HepG2 (cell line): ENCODE data around the gene TSTD2. TPM values are rescaled to one million over a fixed set of nuclear protein-coding genes. Genes with fewer than 3 reads are reported as not detected.
A peak's percentile ranks its signal among the peaks of the same experiment; 100 is the strongest.

Experiments
- ARNT ChIP-seq: fragments of 450-650 bp; IDR thresholded peaks from 2 replicates; pipeline ENCODE4 v1.6.1; 2017
- CENPX ChIP-seq: sonication (generic); formaldehyde crosslinking; IDR thresholded peaks from 2 replicates; pipeline ENCODE4 v1.9.0; 2021; ENCODE audit warnings: mild to moderate bottlenecking, missing genetic modification reagents, moderate library complexity
- GFI1 ChIP-seq: sonication (generic); formaldehyde crosslinking; IDR thresholded peaks from 2 replicates; pipeline ENCODE4 v1.5.0; 2020; ENCODE audit warnings: missing genetic modification reagents, mild to moderate bottlenecking, borderline replicate concordance
- HMG20B ChIP-seq: conservative IDR thresholded peaks from 2 replicates; pipeline ENCODE4 v1.6.1; 2016; ENCODE audit warnings: missing genetic modification reagents, missing compliant biosample characterization
- HNRNPUL1 ChIP-seq: fragments of 200-400 bp; formaldehyde crosslinking; IDR thresholded peaks from 2 replicates; pipeline ENCODE4 v1.6.1; 2017; ENCODE audit warnings: low read depth, mild to moderate bottlenecking, low read length, moderate library complexity
- IKZF4 ChIP-seq: sonication (generic); formaldehyde crosslinking; IDR thresholded peaks from 2 replicates; pipeline ENCODE4 v1.5.1; 2020; ENCODE audit warnings: borderline replicate concordance, mild to moderate bottlenecking, low read depth, missing genetic modification reagents; ENCODE audit errors: not compliant biosample characterization
- KDM2A ChIP-seq: sonication (generic); formaldehyde crosslinking; IDR thresholded peaks from 2 replicates; pipeline ENCODE4 v1.4.0; 2020; ENCODE audit warnings: low read depth, missing genetic modification reagents, borderline replicate concordance
- KDM6A ChIP-seq: IDR thresholded peaks from 2 replicates; pipeline ENCODE4 v1.6.1; 2016; ENCODE audit warnings: low read depth
- KMT2A ChIP-seq: sonication (generic); formaldehyde crosslinking; IDR thresholded peaks from 2 replicates; pipeline ENCODE4 v1.4.0; 2020; ENCODE audit warnings: missing genetic modification reagents
- PHF21A ChIP-seq: sonication (generic); formaldehyde crosslinking; IDR thresholded peaks from 2 replicates; pipeline ENCODE4 v1.5.0; 2020; ENCODE audit warnings: mild to moderate bottlenecking, missing genetic modification reagents
- STAG1 ChIP-seq: sonication (generic); formaldehyde crosslinking; IDR thresholded peaks from 2 replicates; pipeline ENCODE4 v1.4.0; 2020; ENCODE audit warnings: missing genetic modification reagents
- TBX2 ChIP-seq: sonication (generic); formaldehyde crosslinking; IDR thresholded peaks from 2 replicates; pipeline ENCODE4 v1.5.0; 2020; ENCODE audit warnings: missing genetic modification reagents, mild to moderate bottlenecking, borderline replicate concordance
- ZBTB38 ChIP-seq: sonication (generic); formaldehyde crosslinking; IDR thresholded peaks from 2 replicates; pipeline ENCODE4 v1.5.1; 2020; ENCODE audit warnings: mild to moderate bottlenecking, missing genetic modification reagents
- ZFP62 ChIP-seq: sonication (generic); formaldehyde crosslinking; IDR thresholded peaks from 2 replicates; pipeline ENCODE4 v1.4.0; 2020; ENCODE audit warnings: missing genetic modification reagents
- ZFYVE20 ChIP-seq: sonication (generic); formaldehyde crosslinking; IDR thresholded peaks from 2 replicates; pipeline ENCODE4 v1.8.0; 2023; ENCODE audit warnings: low read depth, mild to moderate bottlenecking, moderate library complexity, missing genetic modification reagents, borderline replicate concordance
- ZNF232 ChIP-seq: sonication (generic); formaldehyde crosslinking; IDR thresholded peaks from 2 replicates; pipeline ENCODE4 v1.4.0; 2020; ENCODE audit warnings: missing genetic modification reagents, borderline replicate concordance
- ZNF335 ChIP-seq: sonication (generic); formaldehyde crosslinking; IDR thresholded peaks from 2 replicates; pipeline ENCODE4 v1.4.0; 2020; ENCODE audit warnings: missing genetic modification reagents
- ZNF337 ChIP-seq: sonication (generic); formaldehyde crosslinking; IDR thresholded peaks from 2 replicates; pipeline ENCODE4 v1.5.1; 2020; ENCODE audit warnings: missing genetic modification reagents, low read depth, mild to moderate bottlenecking, borderline replicate concordance
- ZNF460 ChIP-seq: sonication (generic); formaldehyde crosslinking; IDR thresholded peaks from 2 replicates; pipeline ENCODE4 v1.5.1; 2020; ENCODE audit warnings: missing genetic modification reagents, mild to moderate bottlenecking, borderline replicate concordance
- ZNF549 ChIP-seq: sonication (generic); formaldehyde crosslinking; IDR thresholded peaks from 2 replicates; pipeline ENCODE4 v1.5.0; 2020; ENCODE audit warnings: missing genetic modification reagents
- ZNF776 ChIP-seq: sonication (generic); formaldehyde crosslinking; IDR thresholded peaks from 2 replicates; pipeline ENCODE4 v1.4.0; 2020; ENCODE audit warnings: mild to moderate bottlenecking, missing genetic modification reagents
- polyA plus RNA-seq, 8 experiments: library from polyadenylated mRNA; depleted of rRNA in 3 of 8; stranded (reverse) in 7 of 8; unstranded in 1 of 8; fragments of >200 nt; fragmentation: Illumina TruSeq in 4 of 8; extraction: Trizol in 4 of 8; gene quantifications; 2 replicates each; pipeline versions ENCODE4 v1.2.1 to v1.2.3, GENCODE V29; 2011 to 2016; ENCODE audit warnings: low read depth in 4 of 8, missing spikeins in 1 of 8, mixed read lengths in 1 of 8; ENCODE audit not compliant: insufficient read depth in 1 of 8
- total RNA-seq, 5 experiments: library from RNA; depleted of rRNA; stranded (reverse); fragments of >200 nt; fragmentation: Illumina TruSeq; extraction: Trizol; gene quantifications; 2 replicates each; pipeline ENCODE4 v1.2.3, GENCODE V29; 2016; ENCODE audit warnings: low read depth in 1 of 5
- TF ChIP-seq, protein P1 (sequence below): sonication (generic); formaldehyde crosslinking; IDR thresholded peaks from 2 replicates; pipeline ENCODE4 v1.4.0; 2020; ENCODE audit warnings: missing genetic modification reagents
- TF ChIP-seq, protein P2 (sequence below): sonication (generic); formaldehyde crosslinking; IDR thresholded peaks from 2 replicates; pipeline ENCODE4 v1.8.0; 2022; ENCODE audit warnings: low read depth, missing genetic modification reagents

Gene TSTD2
- total and polyA plus RNA-seq, 2 of the 13 experiments (the other 11 are each of a cell fraction or from before 2014, with no cell fraction given), result 16.0 to 23.1 TPM

DNA sequence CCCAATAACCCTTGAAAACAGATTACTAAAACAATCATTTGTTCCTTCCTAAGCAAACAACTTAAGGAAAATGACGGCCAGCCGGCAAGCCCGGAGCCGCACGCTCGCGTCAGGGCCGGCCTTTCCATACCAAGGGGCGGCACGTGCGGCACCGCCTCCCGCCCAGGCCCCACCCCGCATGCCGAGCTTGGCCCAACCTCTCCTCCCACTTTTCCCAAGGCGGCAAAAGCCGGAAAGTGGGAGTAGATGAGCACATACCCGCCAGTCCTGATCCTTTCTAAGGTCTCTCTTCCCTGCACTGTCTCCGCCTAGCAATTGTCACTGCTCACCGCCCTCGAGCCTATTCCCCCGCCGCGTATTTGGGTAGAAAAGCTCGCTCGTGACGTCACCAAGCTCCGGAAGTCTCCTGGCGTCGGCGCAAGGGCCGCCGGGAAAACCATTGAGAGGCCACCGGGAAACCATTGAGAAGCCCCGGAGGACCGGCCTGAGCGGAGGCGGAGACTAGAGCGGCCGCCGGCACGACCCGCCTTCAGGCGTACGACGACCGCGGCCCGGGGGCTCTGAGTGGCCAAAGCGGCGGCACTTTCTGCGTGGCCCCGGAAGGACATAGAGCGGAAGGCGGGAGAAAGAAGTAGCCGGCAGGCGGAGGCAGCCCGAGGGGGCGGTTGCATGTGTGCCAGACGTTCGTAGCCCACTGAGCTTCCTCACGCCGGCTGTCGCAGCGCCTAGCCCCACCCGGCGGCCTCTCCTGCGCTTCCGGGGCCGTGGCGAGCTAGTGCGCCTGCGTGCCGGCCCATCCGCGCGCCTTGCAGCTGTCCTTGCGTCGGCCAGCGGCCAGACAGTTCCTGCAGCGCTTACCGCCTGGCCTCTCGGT is at the start of gene TSTD2, which contains the start of gene NCBP1 (continued):
- TF ChIP-seq KMT2A (CRISPR knock-in tag), result peak; percentile 95
- TF ChIP-seq HMG20B (CRISPR knock-in tag), result no peak
- TF ChIP-seq ZNF549 (CRISPR knock-in tag), result no peak
- no peak for TF ChIP-seq KDM6A (CRISPR knock-in tag)
- TF ChIP-seq ZFYVE20 (CRISPR knock-in tag), result no peak
- no peak for TF ChIP-seq IKZF4 (CRISPR knock-in tag)
- TF ChIP-seq ZBTB38 (CRISPR knock-in tag), result 0 out of 2 replicates have a peak, but pooled peaks have one; percentile 4
- TF ChIP-seq STAG1, result no peak
- TF ChIP-seq ARNT, result no peak
- TF ChIP-seq GFI1 (CRISPR knock-in tag), result peak; percentile 75
- no peak for TF ChIP-seq HNRNPUL1
- peak; percentile 74; the same call in 1 of the 2 replicates for TF ChIP-seq ZNF337
- 0 out of 2 replicates have a peak, but pooled peaks have one; percentile 16 for TF ChIP-seq ZNF460 (CRISPR knock-in tag)
- TF ChIP-seq, protein P1, sequence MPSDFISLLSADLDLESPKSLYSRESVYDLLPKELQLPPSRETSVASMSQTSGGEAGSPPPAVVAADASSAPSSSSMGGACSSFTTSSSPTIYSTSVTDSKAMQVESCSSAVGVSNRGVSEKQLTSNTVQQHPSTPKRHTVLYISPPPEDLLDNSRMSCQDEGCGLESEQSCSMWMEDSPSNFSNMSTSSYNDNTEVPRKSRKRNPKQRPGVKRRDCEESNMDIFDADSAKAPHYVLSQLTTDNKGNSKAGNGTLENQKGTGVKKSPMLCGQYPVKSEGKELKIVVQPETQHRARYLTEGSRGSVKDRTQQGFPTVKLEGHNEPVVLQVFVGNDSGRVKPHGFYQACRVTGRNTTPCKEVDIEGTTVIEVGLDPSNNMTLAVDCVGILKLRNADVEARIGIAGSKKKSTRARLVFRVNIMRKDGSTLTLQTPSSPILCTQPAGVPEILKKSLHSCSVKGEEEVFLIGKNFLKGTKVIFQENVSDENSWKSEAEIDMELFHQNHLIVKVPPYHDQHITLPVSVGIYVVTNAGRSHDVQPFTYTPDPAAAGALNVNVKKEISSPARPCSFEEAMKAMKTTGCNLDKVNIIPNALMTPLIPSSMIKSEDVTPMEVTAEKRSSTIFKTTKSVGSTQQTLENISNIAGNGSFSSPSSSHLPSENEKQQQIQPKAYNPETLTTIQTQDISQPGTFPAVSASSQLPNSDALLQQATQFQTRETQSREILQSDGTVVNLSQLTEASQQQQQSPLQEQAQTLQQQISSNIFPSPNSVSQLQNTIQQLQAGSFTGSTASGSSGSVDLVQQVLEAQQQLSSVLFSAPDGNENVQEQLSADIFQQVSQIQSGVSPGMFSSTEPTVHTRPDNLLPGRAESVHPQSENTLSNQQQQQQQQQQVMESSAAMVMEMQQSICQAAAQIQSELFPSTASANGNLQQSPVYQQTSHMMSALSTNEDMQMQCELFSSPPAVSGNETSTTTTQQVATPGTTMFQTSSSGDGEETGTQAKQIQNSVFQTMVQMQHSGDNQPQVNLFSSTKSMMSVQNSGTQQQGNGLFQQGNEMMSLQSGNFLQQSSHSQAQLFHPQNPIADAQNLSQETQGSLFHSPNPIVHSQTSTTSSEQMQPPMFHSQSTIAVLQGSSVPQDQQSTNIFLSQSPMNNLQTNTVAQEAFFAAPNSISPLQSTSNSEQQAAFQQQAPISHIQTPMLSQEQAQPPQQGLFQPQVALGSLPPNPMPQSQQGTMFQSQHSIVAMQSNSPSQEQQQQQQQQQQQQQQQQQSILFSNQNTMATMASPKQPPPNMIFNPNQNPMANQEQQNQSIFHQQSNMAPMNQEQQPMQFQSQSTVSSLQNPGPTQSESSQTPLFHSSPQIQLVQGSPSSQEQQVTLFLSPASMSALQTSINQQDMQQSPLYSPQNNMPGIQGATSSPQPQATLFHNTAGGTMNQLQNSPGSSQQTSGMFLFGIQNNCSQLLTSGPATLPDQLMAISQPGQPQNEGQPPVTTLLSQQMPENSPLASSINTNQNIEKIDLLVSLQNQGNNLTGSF, result no peak
- no peak; the same call in 1 of the 2 replicates for TF ChIP-seq ZNF335 (CRISPR knock-in tag)
- TF ChIP-seq ZNF776 (CRISPR knock-in tag), result no peak
- TF ChIP-seq, protein P2, sequence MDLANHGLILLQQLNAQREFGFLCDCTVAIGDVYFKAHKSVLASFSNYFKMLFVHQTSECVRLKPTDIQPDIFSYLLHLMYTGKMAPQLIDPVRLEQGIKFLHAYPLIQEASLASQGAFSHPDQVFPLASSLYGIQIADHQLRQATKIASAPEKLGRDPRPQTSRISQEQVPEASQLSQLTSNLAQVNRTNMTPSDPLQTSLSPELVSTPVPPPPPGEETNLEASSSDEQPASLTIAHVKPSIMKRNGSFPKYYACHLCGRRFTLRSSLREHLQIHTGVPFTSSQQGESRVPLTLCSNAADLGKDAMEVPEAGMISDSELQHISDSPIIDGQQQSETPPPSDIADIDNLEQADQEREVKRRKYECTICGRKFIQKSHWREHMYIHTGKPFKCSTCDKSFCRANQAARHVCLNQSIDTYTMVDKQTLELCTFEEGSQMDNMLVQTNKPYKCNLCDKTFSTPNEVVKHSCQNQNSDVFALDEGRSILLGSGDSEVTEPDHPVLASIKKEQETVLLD (CRISPR knock-in tag), result peak; percentile 100
- TF ChIP-seq TBX2 (CRISPR knock-in tag), result peak; percentile 92
- TF ChIP-seq PHF21A (CRISPR knock-in tag), result peak; percentile 74
- TF ChIP-seq CENPX, result no peak
- peak; percentile 61; the same call in 1 of the 2 replicates for TF ChIP-seq ZNF232 (CRISPR knock-in tag)
- TF ChIP-seq ZFP62 (CRISPR knock-in tag), result no peak
- TF ChIP-seq KDM2A (CRISPR knock-in tag), result peak; percentile 90
